ENCODE data around the gene WSCD2.

- TF ChIP-seq CTCF (IDR thresholded peaks at IDR 0.05; ENCODE audit: borderline replicate concordance, extremely low read depth, low read length, poor library complexity, severe bottlenecking) (no peak), EZH2 (IDR thresholded peaks at IDR 0.05; ENCODE audit: borderline replicate concordance, low read depth, low read length, severe bottlenecking) (no peak)
Observed at GRCh38 chr12:108181095-108181454, 52.0 kb downstream of the WSCD2 start.
